B cell (primary cell): Measurements from ENCODE around the gene AMT.

Source experiments
- CTCF ChIP-seq: fragments of 200-600 bp; IDR thresholded peaks from one replicate; pipeline ENCODE4 v1.8.0; 2022; ENCODE audit warnings: antibody characterized with exemption, mild to moderate bottlenecking
- EZH2 ChIP-seq: IDR thresholded peaks from 2 replicates; pipeline ENCODE4 v1.6.1; 2012; ENCODE audit warnings: borderline replicate concordance, low read depth, mild to moderate bottlenecking, moderate library complexity, low read length; ENCODE audit not compliant: insufficient read depth, poor library complexity, severe bottlenecking

- TF ChIP-seq CTCF (no peak), EZH2 (no peak)
Observed at GRCh38 chr3:49385617-49386016, 36.7 kb downstream of the AMT start.
